Gastroesophageal sphincter (tissue), 3 donors: Measurements from ENCODE around the gene GSTO2.

Experiments
- EP300 ChIP-seq: sonication (generic); formaldehyde crosslinking; IDR thresholded peaks from one replicate; pipeline ENCODE4 v1.6.1; 2017; ENCODE audit warnings: antibody characterized with exemption, mild to moderate bottlenecking
- POLR2A ChIP-seq, 2 donors: fragments of 450-650 bp; IDR thresholded peaks; one replicate each; pipeline ENCODE4 v1.6.1; 2017; ENCODE audit warnings: antibody characterized with exemption in 2 of 2, mild to moderate bottlenecking in 2 of 2, moderate library complexity in 1 of 2
- POLR2AphosphoS5 ChIP-seq: sonication (generic); formaldehyde crosslinking; IDR thresholded peaks from one replicate; pipeline ENCODE4 v1.6.1; 2017; ENCODE audit warnings: antibody characterized with exemption
- TF ChIP-seq, protein P1 (sequence below), 4 experiments: fragments of 200-600 bp in 2 of 4; fragments of 450-650 bp in 2 of 4; sonication (generic) in 1 of 4; IDR thresholded peaks; one replicate each; pipeline ENCODE4 v1.5.1; 2017 to 2019; ENCODE audit warnings: antibody characterized with exemption in 4 of 4, mild to moderate bottlenecking in 2 of 4, moderate library complexity in 2 of 4

DNA sequence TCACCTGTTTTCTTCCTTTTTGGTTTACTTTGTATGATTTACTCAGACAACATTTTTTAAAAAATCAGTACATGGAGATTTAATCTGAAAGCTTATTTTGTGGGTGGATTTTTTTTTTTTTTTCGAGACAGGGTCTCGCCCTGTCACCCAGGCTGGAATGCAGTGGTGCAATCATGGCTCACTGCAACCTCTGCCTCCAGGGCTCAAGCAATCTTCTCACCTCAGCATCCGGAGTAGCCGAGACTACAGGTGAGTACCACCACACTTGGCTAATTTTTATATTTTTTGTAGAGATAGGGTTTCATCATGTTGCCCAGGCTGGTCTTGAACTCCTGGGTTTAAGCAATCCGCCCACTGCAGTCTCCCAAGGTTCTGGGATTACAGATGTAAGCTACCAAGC lies 11.7 kb upstream of the GSTO2 start:
- TF ChIP-seq, protein P1, sequence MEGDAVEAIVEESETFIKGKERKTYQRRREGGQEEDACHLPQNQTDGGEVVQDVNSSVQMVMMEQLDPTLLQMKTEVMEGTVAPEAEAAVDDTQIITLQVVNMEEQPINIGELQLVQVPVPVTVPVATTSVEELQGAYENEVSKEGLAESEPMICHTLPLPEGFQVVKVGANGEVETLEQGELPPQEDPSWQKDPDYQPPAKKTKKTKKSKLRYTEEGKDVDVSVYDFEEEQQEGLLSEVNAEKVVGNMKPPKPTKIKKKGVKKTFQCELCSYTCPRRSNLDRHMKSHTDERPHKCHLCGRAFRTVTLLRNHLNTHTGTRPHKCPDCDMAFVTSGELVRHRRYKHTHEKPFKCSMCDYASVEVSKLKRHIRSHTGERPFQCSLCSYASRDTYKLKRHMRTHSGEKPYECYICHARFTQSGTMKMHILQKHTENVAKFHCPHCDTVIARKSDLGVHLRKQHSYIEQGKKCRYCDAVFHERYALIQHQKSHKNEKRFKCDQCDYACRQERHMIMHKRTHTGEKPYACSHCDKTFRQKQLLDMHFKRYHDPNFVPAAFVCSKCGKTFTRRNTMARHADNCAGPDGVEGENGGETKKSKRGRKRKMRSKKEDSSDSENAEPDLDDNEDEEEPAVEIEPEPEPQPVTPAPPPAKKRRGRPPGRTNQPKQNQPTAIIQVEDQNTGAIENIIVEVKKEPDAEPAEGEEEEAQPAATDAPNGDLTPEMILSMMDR (IDR thresholded peaks at IDR 0.05), result no peak
- TF ChIP-seq POLR2AphosphoS5, result no peak
- TF ChIP-seq POLR2A (IDR thresholded peaks at IDR 0.05), result no peak
- TF ChIP-seq EP300, result no peak
